ENCODE measurements around the gene ATP8A2.

DNA sequence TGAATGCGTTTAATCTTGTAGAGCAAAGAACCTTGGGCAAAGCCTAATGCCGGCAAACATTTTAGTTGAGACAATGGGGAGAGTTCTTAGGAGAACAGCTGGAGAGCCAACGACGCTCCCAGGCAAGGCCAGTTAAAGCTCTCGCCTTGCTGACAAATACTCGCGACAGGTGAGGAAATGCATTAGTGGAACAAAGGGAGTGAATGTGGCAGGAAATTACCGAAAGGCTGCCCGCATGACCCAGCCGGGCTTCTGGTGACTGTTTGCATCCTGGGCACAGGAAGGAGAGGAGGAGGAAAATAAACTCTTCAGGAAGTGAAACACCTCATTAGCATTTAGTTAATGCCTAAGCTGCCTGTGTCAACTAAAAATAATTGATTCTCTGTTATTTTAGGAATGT, 605.4 kb downstream of the ATP8A2 start:
- TF ChIP-seq ZNF274 (IDR thresholded peaks at IDR 0.05; ENCODE audit: low read depth, low read length) (no peak), YY1 (IDR thresholded peaks at IDR 0.05; ENCODE audit: insufficient read depth, insufficient read length) (no peak), SUZ12 (IDR thresholded peaks at IDR 0.05; ENCODE audit: extremely low read depth, insufficient read depth, insufficient read length) (no peak)

Measured in NT2/D1 (cell line).